Thyroid gland (tissue), 4 donors: ENCODE results near the gene LRP1-AS.

Experiments used
- CTCF ChIP-seq, 6 experiments: fragments of 200-600 bp in 3 of 6; fragments of 450-650 bp in 3 of 6; sonication (generic) in 3 of 6; IDR thresholded peaks; one replicate each; pipeline ENCODE4 v1.5.1; 2016 to 2019; ENCODE audit warnings: antibody characterized with exemption in 6 of 6, mild to moderate bottlenecking in 2 of 6, inconsistent platforms in 1 of 6, moderate library complexity in 1 of 6
- POLR2A ChIP-seq, 2 donors: fragments of 450-650 bp; IDR thresholded peaks; one replicate each; pipeline ENCODE4 v1.6.1; 2017; ENCODE audit warnings: antibody characterized with exemption in 2 of 2, mild to moderate bottlenecking in 2 of 2, moderate library complexity in 1 of 2

DNA sequence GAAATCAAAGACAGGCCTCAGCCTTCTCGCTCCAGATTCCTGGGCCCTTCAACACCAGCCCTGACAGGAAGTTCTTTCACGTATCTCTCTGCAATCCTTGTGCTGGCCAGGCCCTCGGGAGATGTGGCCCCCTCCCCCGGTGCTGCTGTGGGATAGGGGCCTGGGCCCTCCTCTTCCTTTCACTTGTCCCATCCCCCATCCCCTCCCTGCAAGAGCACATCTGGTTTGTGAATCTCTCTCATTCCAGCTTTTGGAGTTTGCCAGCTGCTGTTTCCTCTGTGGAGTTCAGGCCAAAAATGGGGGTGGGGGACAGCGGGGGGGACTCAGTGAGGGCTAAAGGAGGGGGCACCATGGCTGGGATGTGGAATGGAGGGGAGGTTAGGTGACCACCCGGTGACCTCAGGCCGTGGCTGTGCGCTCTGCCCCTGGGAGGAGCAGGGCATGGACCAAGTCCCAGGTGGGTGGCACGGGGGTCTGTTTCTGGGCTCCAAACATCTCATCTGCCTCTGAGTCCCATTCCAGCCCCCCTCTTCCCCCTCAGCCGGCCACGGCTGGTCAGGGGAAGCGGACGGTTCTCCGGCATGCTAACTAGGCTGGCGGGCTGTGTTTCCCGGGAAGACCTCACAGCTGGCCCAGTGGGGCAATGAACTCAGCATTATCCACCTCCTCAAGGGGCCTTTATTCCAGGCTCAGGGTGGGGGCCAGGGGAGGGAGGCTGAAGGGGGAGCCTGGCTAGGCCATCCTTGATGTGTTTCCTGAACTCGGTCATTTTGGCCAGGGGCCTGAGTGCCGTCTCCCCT is 11.7 kb downstream of the LRP1-AS start:
- TF ChIP-seq POLR2A (IDR thresholded peaks at IDR 0.05), result no peak
- TF ChIP-seq CTCF (IDR thresholded peaks at IDR 0.05), result no peak
